CD4-positive, alpha-beta T cell (primary cell): Measurements from ENCODE around the gene KIF17. TPM values are rescaled to one million over a fixed set of nuclear protein-coding genes. Genes with fewer than 3 reads are reported as not detected.

ENCODE experiments used
- ATAC-seq: fragments of 200-7000 bp; cut with Tn5 transposase; one replicate; pipeline ENCODE4 v1.10.0; 2022; ENCODE audit warnings: mild to moderate bottlenecking; ENCODE audit not compliant: poor library complexity
- CTCF ChIA-PET: fragments of 350-600 bp; sonication (Branson Sonifier 250); formaldehyde crosslinking; loops from one replicate; lab custom pipeline; 2021; ENCODE audit warnings: antibody characterized with exemption, inconsistent platforms; lab: Charles Lee
- POLR2A ChIA-PET: fragments of 350-600 bp; sonication (Branson Sonifier 250); formaldehyde crosslinking; loops from one replicate; lab custom pipeline; 2021; ENCODE audit warnings: antibody characterized with exemption, inconsistent platforms; lab: Charles Lee
- DNase-seq, 14 experiments: peaks; one replicate each; pipeline ENCODE4 v3.0.0-alpha.2; 2013 to 2020; ENCODE audit warnings: mixed read lengths in 2 of 14
- H3K27ac ChIP-seq, 2 donors: one replicate each; pipeline versions ENCODE4 v1.5.1 to v1.7.0; 2013; ENCODE audit warnings: low read length in 2 of 2, low read depth in 1 of 2, mild to moderate bottlenecking in 1 of 2
- H3K27me3 ChIP-seq, 2 experiments: 1 replicate in 1 of 2; 2 replicates in 1 of 2; pipeline versions ENCODE4 v1.6.1 to v1.7.0; 2013; ENCODE audit warnings: low read length in 2 of 2, control low read depth in 1 of 2, mild to moderate bottlenecking in 1 of 2, moderate library complexity in 1 of 2; ENCODE audit not compliant: insufficient read depth in 2 of 2, control insufficient read depth in 1 of 2
- H3K36me3 ChIP-seq: one replicate; pipeline ENCODE4 v1.6.1; 2013; ENCODE audit warnings: low read length, control low read depth; ENCODE audit not compliant: insufficient read depth
- H3K4me1 ChIP-seq: one replicate; pipeline ENCODE4 v1.6.1; 2013; ENCODE audit warnings: low read length, control low read depth; ENCODE audit not compliant: insufficient read depth
- H3K4me3 ChIP-seq: one replicate; pipeline ENCODE4 v1.5.1; 2013; ENCODE audit warnings: mild to moderate bottlenecking, low read length, moderate library complexity
- H3K9me3 ChIP-seq, 2 experiments: 1 replicate in 1 of 2; 2 replicates in 1 of 2; pipeline versions ENCODE4 v1.6.1 to v1.7.0; 2013; ENCODE audit warnings: low read length in 2 of 2, mild to moderate bottlenecking in 2 of 2, control low read depth in 1 of 2, moderate library complexity in 1 of 2; ENCODE audit not compliant: control insufficient read depth in 1 of 2, insufficient read depth in 1 of 2
- H3K27ac Mint-ChIP-seq: one replicate; pipeline ENCODE4 v1.8.0; 2020; ENCODE audit warnings: mixed read lengths
- H3K27me3 Mint-ChIP-seq: one replicate; pipeline ENCODE4 v1.8.0; 2021; ENCODE audit warnings: mixed read lengths
- H3K36me3 Mint-ChIP-seq: one replicate; pipeline ENCODE4 v1.8.0; 2021; ENCODE audit warnings: low read depth, mixed read lengths
- H3K4me1 Mint-ChIP-seq: one replicate; pipeline ENCODE4 v1.8.0; 2021; ENCODE audit warnings: low read depth, mixed read lengths
- H3K4me3 Mint-ChIP-seq: one replicate; pipeline ENCODE4 v1.8.0; 2020; ENCODE audit warnings: mild to moderate bottlenecking, mixed read lengths
- H3K9me3 Mint-ChIP-seq: one replicate; pipeline ENCODE4 v1.8.0; 2020; ENCODE audit warnings: mixed read lengths
- CTCF ChIP-seq: fragments of 200-600 bp; IDR thresholded peaks from one replicate; pipeline ENCODE4 v1.8.0; 2022; ENCODE audit warnings: antibody characterized with exemption, mild to moderate bottlenecking
- intact Hi-C, 2 experiments: fragments of 100-400 bp; cut with DNase I in 1 of 2; cut with micrococcal nuclease in 1 of 2; formaldehyde crosslinking; loops; one replicate each; pipeline versions ENCODE4 v1.15.1 to v1.9.0; 2023 to 2025; cut with DNase I, micrococcal nuclease
- polyA plus RNA-seq, 2 donors: library from polyadenylated mRNA; unstranded; fragments of 120-200 nt; gene quantifications; one replicate each; pipeline ENCODE4 v1.2.1, GENCODE V29; 2013
- total RNA-seq, 174 experiments: library from RNA in 2 of 174; stranded (reverse) in 2 of 174; gene quantifications; one replicate each; pipeline ENCODE4 v1.2.3 and lab custom pipeline; 2021 to 2026

KIF17 gene
- not detected for total RNA-seq
- polyA plus RNA-seq (2013, experiment 1 of 2) = 0.13 TPM
- polyA plus RNA-seq (2013, experiment 2 of 2) = 0.14 TPM
- 0 to 0.72 (median 0) reads per million in 172 experiments for total RNA-seq (lab: John Stamatoyannopoulos, UW)

GRCh38 chr1:20717452-20718342 is at the start of gene KIF17:
Gene KIF17 (minus strand): TSS chr1:20718007. CDS start chr1:20717706, 301 bp downstream.
- Mint-ChIP-seq H3K4me1 (peaks cover 13% of the 10 kb centered on the region), H3K27ac (no peak within 1 kb of the TSS), H3K36me3 (no peaks in the 10 kb centered on the region), H3K4me3 (peak within 1 kb of the TSS; percentile 81), H3K27me3 (peaks cover 31% of the 10 kb centered on the region), H3K9me3 (no peaks in the 10 kb centered on the region)
- Histone ChIP-seq H3K36me3 (no peaks in the 10 kb centered on the region), H3K4me1 (peaks cover 13% of the 10 kb centered on the region), H3K4me3 (peak within 1 kb of the TSS; percentile 19), H3K27me3 (peaks cover 18 to 20% of the 10 kb centered on the region in 2 experiments), H3K27ac (no peak within 1 kb of the TSS), H3K9me3 (peaks cover 0 to 4% of the 10 kb centered on the region in 2 experiments)
- ATAC-seq (peak; percentile 74), DNase-seq (peak; percentile 30 to 89 (median 56))
- ChIA-PET POLR2A (interaction anchor here (0.6 to 2.2 kb wide), 6 partner anchors 14 to 1307 kb away, joined by 3 to 15 read pairs (median 3); partner anchors contain the start of genes DDOST and HP1BP3), CTCF (interaction anchor here (1.0 to 1.1 kb wide), 2 partner anchors 16 to 21 kb away, joined by 3 to 4 read pairs; no protein-coding TSS in a partner anchor)
- intact Hi-C loops = no loop called here
- no peak for TF ChIP-seq CTCF

GRCh38 chr1:20767271-20767670 is 49.5 kb upstream of the KIF17 start:
- no peak overlapping the region for H3K4me3 ChIP-seq
- Mint-ChIP-seq H3K4me3 (no peak overlapping the region), H3K27ac (no peak overlapping the region), H3K27me3 (no peaks in the 10 kb centered on the region), H3K9me3 (no peaks in the 10 kb centered on the region), H3K4me1 (peaks cover 8% of the 10 kb centered on the region), H3K36me3 (peaks cover 83% of the 10 kb centered on the region)
- POLR2A ChIA-PET = interaction anchor here (0.7 kb wide), 1 partner anchor 19 kb away, joined by 3 read pairs; no protein-coding TSS in a partner anchor
- no peak overlapping the region for H3K27ac ChIP-seq
- peaks cover 96% of the 10 kb centered on the region for H3K36me3 ChIP-seq
- intact Hi-C loops = no loop called here
- no peak for TF ChIP-seq CTCF
- H3K9me3 ChIP-seq = no peaks in the 10 kb centered on the region
- no peaks in the 10 kb centered on the region for H3K4me1 ChIP-seq
- ATAC-seq (no peak), DNase-seq (no peak)
- no peaks in the 10 kb centered on the region for H3K27me3 ChIP-seq
- CTCF ChIA-PET = interaction anchor here (1.0 kb wide), 1 partner anchor 71 kb away, joined by 3 read pairs; no protein-coding TSS in a partner anchor

- Histone ChIP-seq H3K9me3 (no peaks in the 10 kb centered on the region), H3K4me1 (no peaks in the 10 kb centered on the region), H3K27me3 (no peaks in the 10 kb centered on the region), H3K36me3 (peaks cover 95% of the 10 kb centered on the region), H3K27ac (no peak overlapping the region), H3K4me3 (no peak overlapping the region)
- ChIA-PET CTCF (no interaction called here), POLR2A (interaction anchor here (0.6 kb wide), 1 partner anchor 134 kb away, joined by 3 read pairs; no protein-coding TSS in a partner anchor)
- TF ChIP-seq CTCF = no peak
- H3K27ac Mint-ChIP-seq = no peak overlapping the region
- intact Hi-C loops = no loop called here
- no peaks in the 10 kb centered on the region for H3K27me3 Mint-ChIP-seq
- DNase-seq = no peak
- H3K4me1 Mint-ChIP-seq = no peaks in the 10 kb centered on the region
- H3K36me3 Mint-ChIP-seq = peaks cover 89% of the 10 kb centered on the region
- ATAC-seq = no peak
- no peak overlapping the region for H3K4me3 Mint-ChIP-seq
- H3K9me3 Mint-ChIP-seq = no peaks in the 10 kb centered on the region
These were observed 45.6 kb upstream of the KIF17 start for GRCh38 chr1:20763417-20763816.
